ENCODE data around the gene CRTC3. TPM values are rescaled to one million over a fixed set of nuclear protein-coding genes. Genes with fewer than 3 reads are reported as not detected.
"Not testable (repeated sequence)": the region's sequence is repeated elsewhere in the genome, so short reads cannot be mapped to it uniquely, and the experiment has no call there.

CRTC3 gene
- total RNA-seq, 1 experiment from 2014 or later: 27.7 TPM

DNA sequence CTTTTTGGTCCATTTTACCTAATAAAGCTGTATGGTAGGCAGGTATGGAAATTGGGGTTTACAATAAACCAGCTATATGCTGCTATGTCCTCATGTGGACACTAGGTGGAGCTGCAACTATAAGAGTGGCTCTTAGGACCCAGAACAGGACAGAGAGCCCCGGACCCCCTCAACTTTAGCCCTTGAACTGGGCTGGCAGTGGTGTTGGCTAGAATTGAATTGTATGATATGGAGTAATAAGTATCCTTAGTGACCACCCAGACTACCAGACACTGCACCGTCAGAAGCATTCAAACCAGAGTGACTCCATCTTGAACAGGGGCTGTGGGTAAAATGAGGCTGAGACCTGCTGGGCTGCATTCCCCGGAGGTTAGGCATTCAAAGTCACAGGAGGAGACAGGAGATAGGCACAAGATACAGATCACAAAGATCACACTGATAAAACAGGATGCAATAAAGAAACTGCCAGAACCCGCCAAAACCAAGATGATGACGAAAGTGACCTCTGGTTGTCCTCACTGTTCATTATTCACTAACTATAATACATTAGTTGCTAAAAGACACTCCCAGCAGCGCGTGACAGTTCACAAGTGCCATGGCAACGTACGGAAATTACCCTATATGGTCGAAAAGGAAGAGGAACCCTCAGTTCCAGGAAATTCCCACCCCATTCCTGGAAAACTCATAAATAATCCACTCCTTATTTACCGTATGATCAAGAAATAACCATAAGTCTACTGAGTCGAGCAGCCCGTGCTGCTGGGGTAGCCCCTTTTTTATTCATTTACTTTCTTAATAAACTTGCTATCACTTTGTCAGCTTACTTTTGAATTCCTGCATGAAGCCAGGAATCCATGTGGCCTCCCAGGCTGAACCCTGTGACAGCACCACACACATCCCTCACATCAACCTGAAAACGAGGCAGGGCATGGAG lies 118.7 kb downstream of the CRTC3 start:
- Histone ChIP-seq H3K9ac (ENCODE audit: low read length) (no peak overlapping the region), H3K4me2 (ENCODE audit: low read depth, low read length, poor library complexity, severe bottlenecking) (peak overlapping the region; percentile 61), H3K79me2 (ENCODE audit: low read length) (no peaks in the 10 kb centered on the region), H3K9me2 (replicated peaks; ENCODE audit: insufficient read depth, low read length) (no peaks in the 10 kb centered on the region), H3K36me3 (ENCODE audit: insufficient read depth, low read length) (no peaks in the 10 kb centered on the region), H4K20me1 (ENCODE audit: insufficient read depth, low read depth, low read length) (no peaks in the 10 kb centered on the region), H3K4me1 (ENCODE audit: low read length) (peaks cover 29% of the 10 kb centered on the region), H3K9me3 (ENCODE audit: low read length) (no peaks in the 10 kb centered on the region), H3K4me3 (ENCODE audit: low read length) (peak overlapping the region; percentile 24; the same call in 1 of the 2 replicates), H3K27me3 (ENCODE audit: low read length) (no peaks in the 10 kb centered on the region), H3K27ac (ENCODE audit: low read length) (no peak overlapping the region), H2AFZ (ENCODE audit: low read length) (no peak overlapping the region)
- DNase-seq: peak; percentile 92

DNA sequence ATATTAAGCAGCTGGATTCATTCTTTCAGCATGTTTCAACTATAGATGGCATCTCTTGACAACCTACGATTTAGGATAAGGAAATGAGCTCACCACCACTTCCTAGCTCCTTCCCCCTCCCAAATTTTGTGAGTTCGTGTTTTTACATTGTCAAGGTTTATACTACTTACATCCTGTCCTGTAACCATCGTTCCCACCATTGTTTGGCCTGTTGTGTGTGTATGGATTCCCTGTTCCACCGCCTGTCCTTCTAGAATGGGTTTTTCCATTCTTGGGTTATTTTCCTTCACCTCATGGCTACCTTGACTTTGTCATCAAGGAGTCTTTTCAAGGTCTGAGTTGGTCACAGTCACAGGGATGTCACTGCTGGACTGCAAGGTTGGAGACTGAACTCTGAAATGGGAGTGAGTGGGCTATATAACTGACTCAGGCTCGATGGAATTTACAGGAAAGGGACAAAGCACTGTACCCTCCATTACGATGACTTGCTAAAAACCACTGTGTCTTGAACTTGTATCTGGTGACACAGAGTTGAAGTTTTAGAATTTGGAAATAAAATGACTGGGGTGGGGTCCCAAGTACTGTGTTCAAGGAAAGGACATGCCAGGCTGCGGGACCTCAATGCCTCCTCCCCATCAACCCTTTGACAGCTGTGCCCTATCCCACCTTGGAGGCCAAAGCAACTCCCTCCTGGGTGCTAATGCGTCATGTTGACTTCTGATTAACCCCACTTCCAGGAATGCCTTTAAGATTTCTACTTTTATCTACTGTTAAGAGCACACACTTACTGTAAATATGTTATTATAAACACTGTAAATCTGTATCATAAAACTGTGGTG lies 120.6 kb downstream of the CRTC3 start:
- no peak overlapping the region for H2AFZ ChIP-seq (ENCODE audit: low read length)
- peaks cover 33% of the 10 kb centered on the region for H3K4me1 ChIP-seq (ENCODE audit: low read length)
- H3K27ac ChIP-seq (ENCODE audit: low read length): no peak overlapping the region
- no peak overlapping the region for H3K4me3 ChIP-seq (ENCODE audit: low read length)
- H3K9me3 ChIP-seq (ENCODE audit: low read length): no peaks in the 10 kb centered on the region
- no peak overlapping the region for H3K9ac ChIP-seq (ENCODE audit: low read length)
- no peaks in the 10 kb centered on the region for H3K79me2 ChIP-seq (ENCODE audit: low read length)
- no peaks in the 10 kb centered on the region for H3K27me3 ChIP-seq (ENCODE audit: low read length)
- H3K9me2 ChIP-seq (replicated peaks; ENCODE audit: insufficient read depth, low read length): no peaks in the 10 kb centered on the region
- H3K36me3 ChIP-seq (ENCODE audit: insufficient read depth, low read length): no peaks in the 10 kb centered on the region
- H4K20me1 ChIP-seq (ENCODE audit: insufficient read depth, low read depth, low read length): no peaks in the 10 kb centered on the region
- H3K4me2 ChIP-seq (ENCODE audit: low read depth, low read length, poor library complexity, severe bottlenecking): peak overlapping the region; percentile 23
- DNase-seq: no peak

DNA sequence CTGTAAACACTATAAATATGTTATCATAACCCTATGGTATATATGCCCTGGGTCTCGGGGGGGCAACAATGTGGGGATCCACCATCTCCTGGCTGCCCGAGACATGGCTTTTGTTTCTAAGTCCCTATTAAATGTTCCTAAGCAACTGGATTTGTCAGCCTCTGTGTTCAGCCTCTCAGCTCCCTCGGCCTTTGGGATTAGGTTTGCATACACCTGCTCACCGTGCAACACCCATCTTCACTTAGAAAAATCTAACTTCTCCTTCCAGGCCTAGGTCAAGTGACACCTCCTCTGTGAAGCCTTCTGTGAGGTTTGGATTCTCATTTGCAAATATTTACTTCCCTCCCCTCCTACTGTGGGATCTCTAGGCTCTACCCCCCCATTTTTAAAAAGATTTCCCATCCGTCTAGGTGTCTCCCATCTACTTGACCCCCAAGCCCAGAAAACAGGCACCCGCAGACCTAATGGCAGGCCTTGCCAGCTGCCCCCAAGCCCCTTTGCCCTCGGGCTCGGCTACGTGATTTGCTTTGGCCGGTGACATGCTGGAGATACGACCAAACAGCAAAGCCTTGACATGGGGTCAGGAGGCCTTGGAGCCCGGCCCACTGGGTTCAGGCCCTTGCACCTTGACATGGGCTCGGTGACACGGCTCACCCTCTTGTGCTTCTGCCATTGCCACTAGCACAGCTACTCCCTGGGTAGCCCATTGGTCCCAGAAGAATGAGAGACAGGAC lies 121.4 kb downstream of the CRTC3 start:
- Histone ChIP-seq H3K4me3 (ENCODE audit: low read length) (no peak overlapping the region; the same call in 1 of the 2 replicates), H4K20me1 (ENCODE audit: insufficient read depth, low read depth, low read length) (no peaks in the 10 kb centered on the region), H3K79me2 (ENCODE audit: low read length) (no peaks in the 10 kb centered on the region), H3K4me1 (ENCODE audit: low read length) (peaks cover 37% of the 10 kb centered on the region), H3K9me3 (ENCODE audit: low read length) (no peaks in the 10 kb centered on the region), H3K27me3 (ENCODE audit: low read length) (no peaks in the 10 kb centered on the region), H2AFZ (ENCODE audit: low read length) (no peak overlapping the region), H3K4me2 (ENCODE audit: low read depth, low read length, poor library complexity, severe bottlenecking) (peak overlapping the region; percentile 23), H3K9me2 (replicated peaks; ENCODE audit: insufficient read depth, low read length) (no peaks in the 10 kb centered on the region), H3K36me3 (ENCODE audit: insufficient read depth, low read length) (no peaks in the 10 kb centered on the region), H3K9ac (ENCODE audit: low read length) (no peak overlapping the region), H3K27ac (ENCODE audit: low read length) (no peak overlapping the region)
- DNase-seq: peak; percentile 64

DNA sequence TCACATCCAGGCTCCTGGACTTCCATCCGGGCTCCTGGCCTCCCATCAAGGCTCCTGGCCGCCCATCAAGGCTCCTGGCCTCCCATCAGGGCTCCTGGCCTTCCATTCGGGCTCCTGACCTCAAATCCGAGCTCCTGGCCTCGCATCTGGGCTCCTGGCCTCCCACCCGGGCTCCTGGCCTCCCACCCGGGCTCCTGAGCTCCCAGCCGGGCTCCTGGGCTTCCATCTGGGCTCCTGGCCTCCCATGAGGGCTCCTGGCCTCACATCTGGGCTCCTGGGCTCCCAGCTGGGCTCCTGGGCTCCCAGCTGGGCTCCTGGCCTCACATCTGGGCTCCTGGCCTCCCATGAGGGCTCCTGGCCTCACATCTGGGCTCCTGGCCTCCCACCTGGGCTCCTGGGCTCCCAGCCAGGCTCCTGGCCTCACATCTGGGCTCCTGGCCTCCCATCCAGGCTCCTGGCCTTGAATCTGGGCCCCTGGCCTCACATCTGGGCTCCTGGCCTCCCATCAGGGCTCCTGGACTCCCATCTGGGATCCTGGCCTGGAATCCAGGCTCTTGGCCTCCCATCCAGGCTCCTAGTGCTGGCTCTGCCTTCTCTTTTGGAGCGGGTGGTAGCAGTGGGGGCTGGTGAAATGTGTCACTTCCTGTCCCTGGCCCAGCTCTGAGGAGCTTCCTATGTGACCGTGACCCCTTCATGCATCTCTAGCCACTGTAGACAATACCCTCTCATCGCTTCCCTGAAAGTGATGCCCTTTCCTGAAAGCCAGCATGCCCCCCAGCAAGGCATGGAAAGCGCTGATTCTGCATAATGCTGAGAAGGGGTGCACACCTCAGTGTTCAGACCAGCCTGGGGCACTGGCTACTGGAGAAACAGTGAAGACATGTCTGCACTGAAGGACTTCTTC lies 124.8 kb downstream of the CRTC3 start:
- Histone ChIP-seq H3K4me1 (ENCODE audit: low read length) (peaks cover 60% of the 10 kb centered on the region), H3K27me3 (ENCODE audit: low read length) (no peaks in the 10 kb centered on the region), H3K9me2 (replicated peaks; ENCODE audit: insufficient read depth, low read length) (no peaks in the 10 kb centered on the region), H4K20me1 (ENCODE audit: insufficient read depth, low read depth, low read length) (no peaks in the 10 kb centered on the region), H3K4me3 (ENCODE audit: low read length) (no peak overlapping the region), H3K79me2 (ENCODE audit: low read length) (no peaks in the 10 kb centered on the region), H2AFZ (ENCODE audit: low read length) (no peak overlapping the region), H3K36me3 (ENCODE audit: insufficient read depth, low read length) (no peaks in the 10 kb centered on the region), H3K4me2 (ENCODE audit: low read depth, low read length, poor library complexity, severe bottlenecking) (no peak overlapping the region), H3K9me3 (ENCODE audit: low read length) (no peaks in the 10 kb centered on the region), H3K27ac (ENCODE audit: low read length) (no peak overlapping the region), H3K9ac (ENCODE audit: low read length) (0 out of 2 replicates have a peak overlapping the region, but pooled peaks have one; percentile 18)
- DNase-seq: no peak

DNA sequence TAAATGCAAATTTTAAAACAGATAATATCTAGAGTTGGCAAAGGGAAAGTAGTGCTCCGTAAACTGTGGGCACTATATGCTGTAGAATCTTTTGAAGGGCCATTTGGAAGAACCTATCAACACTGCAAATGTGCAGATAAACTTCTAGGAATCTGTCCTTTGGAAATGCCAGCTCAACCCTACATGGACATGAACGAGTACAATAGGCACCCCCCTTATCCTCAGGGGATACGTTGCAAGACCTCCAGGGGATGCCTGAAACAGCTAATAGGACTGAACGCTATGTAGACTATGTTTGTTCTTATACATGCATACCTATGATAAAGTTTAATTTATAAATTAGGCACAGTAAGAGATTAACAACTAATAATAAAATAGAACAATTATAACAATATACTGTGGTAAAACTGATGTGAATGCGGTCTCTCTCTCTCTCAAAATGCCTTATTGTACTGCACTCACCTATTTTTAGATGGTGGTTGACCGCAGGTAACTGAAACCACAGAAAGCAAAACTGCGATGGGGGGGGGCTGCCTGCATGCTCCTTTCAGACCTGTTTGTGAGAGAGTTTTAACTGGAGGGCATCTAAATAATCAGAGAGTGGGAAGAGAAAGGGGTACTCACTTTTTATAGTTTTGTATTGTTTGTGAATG lies 127.9 kb downstream of the CRTC3 start:
- H3K79me2 ChIP-seq (ENCODE audit: low read length); H3K9me2 ChIP-seq (replicated peaks; ENCODE audit: insufficient read depth, low read length); H3K36me3 ChIP-seq (ENCODE audit: insufficient read depth, low read length); H3K9me3 ChIP-seq (ENCODE audit: low read length); H3K27me3 ChIP-seq (ENCODE audit: low read length); H4K20me1 ChIP-seq (ENCODE audit: insufficient read depth, low read depth, low read length): not testable (repeated sequence)
- Histone ChIP-seq H3K4me3 (ENCODE audit: low read length) (peak overlapping the region; percentile 63), H3K27ac (ENCODE audit: low read length) (peak overlapping the region; percentile 64), H3K4me2 (ENCODE audit: low read depth, low read length, poor library complexity, severe bottlenecking) (peak overlapping the region; percentile 92), H3K4me1 (ENCODE audit: low read length) (peaks cover 71% of the 10 kb centered on the region), H3K9ac (ENCODE audit: low read length) (peak overlapping the region; percentile 51), H2AFZ (ENCODE audit: low read length) (0 out of 2 replicates have a peak overlapping the region, but pooled peaks have one; percentile 32)
- DNase-seq: peak; percentile 72

DNA sequence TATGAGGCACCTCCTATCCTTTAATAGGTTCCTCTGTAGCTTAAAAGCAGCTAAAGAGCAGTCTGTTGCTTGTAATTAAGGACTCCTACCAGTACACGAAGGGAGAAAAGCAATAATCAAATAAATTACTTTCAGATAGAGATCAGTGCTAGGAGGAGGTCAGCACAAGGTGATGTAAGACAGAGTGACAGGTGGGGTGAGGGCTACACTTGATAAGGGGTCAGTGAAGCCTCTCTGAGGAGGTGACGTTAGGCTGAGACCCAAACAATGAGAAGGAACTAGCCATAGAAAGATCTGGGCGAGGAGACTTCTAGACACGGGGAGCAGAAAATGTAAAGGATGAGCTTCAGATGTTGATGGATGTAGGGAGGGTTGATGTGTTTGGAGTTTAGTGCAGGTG lies 129.8 kb downstream of the CRTC3 start:
- Histone ChIP-seq H3K36me3 (ENCODE audit: insufficient read depth, low read length) (no peaks in the 10 kb centered on the region), H3K9me3 (ENCODE audit: low read length) (no peaks in the 10 kb centered on the region), H3K4me2 (ENCODE audit: low read depth, low read length, poor library complexity, severe bottlenecking) (peak overlapping the region; percentile 83), H3K27me3 (ENCODE audit: low read length) (no peaks in the 10 kb centered on the region), H2AFZ (ENCODE audit: low read length) (no peak overlapping the region), H3K9ac (ENCODE audit: low read length) (no peak overlapping the region; the same call in 1 of the 2 replicates), H3K4me1 (ENCODE audit: low read length) (peaks cover 70% of the 10 kb centered on the region), H3K4me3 (ENCODE audit: low read length) (no peak overlapping the region), H3K79me2 (ENCODE audit: low read length) (no peaks in the 10 kb centered on the region), H3K9me2 (replicated peaks; ENCODE audit: insufficient read depth, low read length) (no peaks in the 10 kb centered on the region), H4K20me1 (ENCODE audit: insufficient read depth, low read depth, low read length) (no peaks in the 10 kb centered on the region), H3K27ac (ENCODE audit: low read length) (peak overlapping the region; percentile 78; the same call in 1 of the 2 replicates)
- no peak for DNase-seq
